GM12872 (cell line): ENCODE results near the gene C2orf80.

Source experiments
- TF ChIP-seq, protein P1 (sequence below): IDR thresholded peaks from 3 replicates; pipeline ENCODE4 v1.5.1; 2011; ENCODE audit warnings: low read depth, mild to moderate bottlenecking, low read length, moderate library complexity; ENCODE audit not compliant: insufficient read depth

Gene C2orf80

DNA sequence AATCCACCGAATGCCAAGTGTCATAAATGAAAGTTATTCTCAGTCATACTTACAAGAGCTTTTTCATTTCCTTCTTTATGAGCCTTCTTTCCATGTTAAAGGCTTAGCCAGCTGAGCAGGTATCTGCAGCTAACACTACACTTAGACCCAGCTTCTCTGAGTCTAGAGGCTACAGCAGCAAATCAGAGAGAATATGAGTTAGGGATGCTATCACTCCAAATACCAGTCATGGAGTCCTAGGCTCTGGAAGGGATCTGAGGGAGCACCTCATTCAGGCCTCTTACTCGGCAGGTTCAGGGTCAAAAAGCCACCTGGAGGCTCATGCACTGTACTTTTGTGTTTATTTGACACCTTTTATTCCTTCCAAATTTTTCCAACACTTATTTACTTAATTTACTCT lies 2.9 kb downstream of the C2orf80 start:
- TF ChIP-seq, protein P1, sequence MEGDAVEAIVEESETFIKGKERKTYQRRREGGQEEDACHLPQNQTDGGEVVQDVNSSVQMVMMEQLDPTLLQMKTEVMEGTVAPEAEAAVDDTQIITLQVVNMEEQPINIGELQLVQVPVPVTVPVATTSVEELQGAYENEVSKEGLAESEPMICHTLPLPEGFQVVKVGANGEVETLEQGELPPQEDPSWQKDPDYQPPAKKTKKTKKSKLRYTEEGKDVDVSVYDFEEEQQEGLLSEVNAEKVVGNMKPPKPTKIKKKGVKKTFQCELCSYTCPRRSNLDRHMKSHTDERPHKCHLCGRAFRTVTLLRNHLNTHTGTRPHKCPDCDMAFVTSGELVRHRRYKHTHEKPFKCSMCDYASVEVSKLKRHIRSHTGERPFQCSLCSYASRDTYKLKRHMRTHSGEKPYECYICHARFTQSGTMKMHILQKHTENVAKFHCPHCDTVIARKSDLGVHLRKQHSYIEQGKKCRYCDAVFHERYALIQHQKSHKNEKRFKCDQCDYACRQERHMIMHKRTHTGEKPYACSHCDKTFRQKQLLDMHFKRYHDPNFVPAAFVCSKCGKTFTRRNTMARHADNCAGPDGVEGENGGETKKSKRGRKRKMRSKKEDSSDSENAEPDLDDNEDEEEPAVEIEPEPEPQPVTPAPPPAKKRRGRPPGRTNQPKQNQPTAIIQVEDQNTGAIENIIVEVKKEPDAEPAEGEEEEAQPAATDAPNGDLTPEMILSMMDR: no peak

DNA sequence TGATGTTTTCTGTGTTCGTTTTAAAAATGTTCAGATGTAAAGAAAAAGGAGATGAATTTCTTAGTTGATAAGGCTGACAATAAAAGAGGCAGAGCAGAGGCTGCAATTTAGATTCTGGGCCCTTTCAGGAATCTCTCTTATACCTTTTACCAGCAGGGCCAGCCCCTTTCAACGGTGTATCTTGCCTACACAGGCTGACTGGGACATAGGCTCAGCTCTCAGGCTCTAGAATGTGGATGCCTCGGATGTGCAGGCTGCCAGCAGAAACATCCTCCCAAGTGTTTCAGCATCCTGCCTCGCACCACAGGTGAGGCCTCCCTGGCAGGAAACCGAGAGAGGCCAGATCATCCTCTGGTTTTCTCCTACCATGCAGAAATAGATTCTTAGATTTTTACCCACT lies 3.4 kb downstream of the C2orf80 start:
- TF ChIP-seq, protein P1: no peak

GRCh38 chr2:208183972-208184705 lies 5.7 kb downstream of the C2orf80 start:
- TF ChIP-seq, protein P1: no peak

- TF ChIP-seq, protein P1: no peak
Measured at GRCh38 chr2:208183526-208183925, 6.3 kb downstream of the C2orf80 start.

- TF ChIP-seq, protein P1: no peak
Measured at GRCh38 chr2:208182835-208183234, 7.0 kb downstream of the C2orf80 start.

DNA sequence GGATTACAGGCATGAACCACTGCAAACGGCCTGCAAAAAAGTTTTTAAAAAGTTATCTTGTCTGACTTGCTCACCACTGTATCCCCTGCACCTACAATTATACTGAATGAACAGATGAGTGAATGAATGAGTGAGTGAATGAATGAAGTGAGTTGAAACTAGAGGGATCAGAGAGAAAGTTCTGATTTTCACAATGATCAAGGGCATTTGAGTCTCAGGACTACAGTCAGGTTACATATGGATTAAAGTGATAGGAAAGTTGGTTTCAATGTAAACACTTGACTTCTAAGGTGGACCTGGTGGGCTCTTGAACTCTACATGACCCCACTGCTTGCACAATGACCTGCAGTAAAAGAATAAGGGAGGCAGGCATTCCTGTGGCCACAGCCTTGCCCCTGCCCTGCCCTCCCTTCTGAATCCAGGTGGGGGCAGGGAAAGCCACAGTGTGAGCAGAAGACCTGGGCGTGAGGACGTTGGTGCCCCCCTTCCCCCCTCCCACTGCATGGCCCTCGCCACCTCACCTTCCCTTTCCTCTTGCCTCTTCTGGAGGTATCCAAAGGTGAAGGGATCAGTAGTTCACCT lies 10.7 kb downstream of the C2orf80 start:
- TF ChIP-seq, protein P1: no peak

DNA sequence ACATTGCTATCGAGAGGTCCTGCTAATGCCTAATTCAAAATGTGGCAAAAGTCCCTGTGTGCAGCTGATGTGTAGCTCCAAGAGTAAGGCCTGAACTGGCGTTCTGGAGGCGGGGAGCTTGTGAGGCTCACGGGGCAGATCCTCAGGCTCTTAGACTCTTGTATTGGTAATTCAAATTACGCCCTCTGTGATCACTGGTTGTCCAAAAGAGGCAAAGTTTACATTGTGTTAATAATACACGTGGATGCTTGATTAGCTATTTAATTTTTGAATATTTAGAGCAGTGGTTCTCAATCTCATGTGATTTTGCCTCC lies 14.0 kb downstream of the C2orf80 start:
- TF ChIP-seq, protein P1: no peak
